SK-N-SH (cell line): ENCODE data around the gene MPPE1. TPM values are rescaled to one million over a fixed set of nuclear protein-coding genes. Genes with fewer than 3 reads are reported as not detected.

Experiments
- CTCF ChIA-PET: fragments of 300-600, 350-600 bp; formaldehyde crosslinking; extraction: SDS; loops from one replicate; lab custom pipeline; 2021; lab: Yijun Ruan, JAX
- POLR2A ChIA-PET: fragments of 350-600 bp; sonication (Branson Sonifier 250); formaldehyde crosslinking; extraction: SDS; loops from one replicate; lab custom pipeline; 2020; ENCODE audit warnings: antibody characterized with exemption, inconsistent platforms; lab: Yijun Ruan, JAX
- DNase-seq: peaks from one replicate; pipeline ENCODE4 v3.0.0; 2012
- H2AFZ ChIP-seq: fragments of 200-600 bp; sonication (generic); 2 replicates; pipeline ENCODE4 v1.8.1; 2016; ENCODE audit warnings: antibody characterized with exemption, mild to moderate bottlenecking, low read depth
- H3F3A ChIP-seq: fragments of 200-600 bp; sonication (generic); replicated peaks from 2 replicates; pipeline ENCODE3; 2016; ENCODE audit warnings: antibody characterized with exemption, mild to moderate bottlenecking; ENCODE audit not compliant: insufficient read depth
- H3K27ac ChIP-seq, 2 experiments: fragments of 200-500 bp in 1 of 2; fragments of 200-600 bp in 1 of 2; sonication (Bioruptor generic) in 1 of 2; sonication (generic), shearing (Covaris generic) in 1 of 2; 2 replicates each; pipeline versions ENCODE4 v1.5.1 to v1.6.1; 2014 to 2016; ENCODE audit warnings: low read depth in 2 of 2, inconsistent platforms in 1 of 2, low read length in 1 of 2, mild to moderate bottlenecking in 1 of 2, mixed read lengths in 1 of 2
- H3K27me3 ChIP-seq: fragments of 200-600 bp; sonication (generic), shearing (Covaris generic); 2 replicates; pipeline ENCODE4 v1.6.1; 2016; ENCODE audit warnings: mixed run types; ENCODE audit not compliant: insufficient read depth
- H3K36me3 ChIP-seq, 2 experiments: fragments of 200-500 bp in 1 of 2; fragments of 200-600 bp in 1 of 2; sonication (Bioruptor generic) in 1 of 2; sonication (generic) in 1 of 2; replicated peaks in 1 of 2; 2 replicates each; pipeline versions ENCODE3 to v1.5.1; 2014 to 2016; ENCODE audit warnings: low read length in 1 of 2, mild to moderate bottlenecking in 1 of 2; ENCODE audit not compliant: insufficient read depth in 2 of 2, control insufficient read depth in 1 of 2
- H3K4me1 ChIP-seq, 2 experiments: fragments of 200-500 bp in 1 of 2; fragments of 200-600 bp in 1 of 2; sonication (Bioruptor generic) in 1 of 2; sonication (generic), shearing (Covaris generic) in 1 of 2; 2 replicates each; pipeline versions ENCODE4 v1.5.1 to v1.6.1; 2014 to 2016; ENCODE audit warnings: low read depth in 1 of 2, low read length in 1 of 2, mixed run types in 1 of 2; ENCODE audit not compliant: insufficient read depth in 2 of 2, control insufficient read depth in 1 of 2
- H3K4me2 ChIP-seq: fragments of 200-600 bp; sonication (generic), shearing (Covaris generic); 2 replicates; pipeline ENCODE4 v1.6.1; 2017; ENCODE audit warnings: mixed run types
- H3K4me3 ChIP-seq, 2 experiments: fragments of 200-500 bp in 1 of 2; fragments of 200-600 bp in 1 of 2; sonication (Bioruptor generic) in 1 of 2; sonication (generic), shearing (Covaris generic) in 1 of 2; 2 replicates each; pipeline versions ENCODE4 v1.5.1 to v1.8.1; 2014 to 2016; ENCODE audit warnings: low read depth in 2 of 2, inconsistent platforms in 1 of 2, low read length in 1 of 2, mild to moderate bottlenecking in 1 of 2, mixed read lengths in 1 of 2, moderate library complexity in 1 of 2
- H3K79me2 ChIP-seq: fragments of 200-600 bp; sonication (generic); 2 replicates; pipeline ENCODE4 v1.8.1; 2017; ENCODE audit warnings: mild to moderate bottlenecking; ENCODE audit not compliant: insufficient read depth
- H3K9ac ChIP-seq: fragments of 200-600 bp; sonication (generic); 2 replicates; pipeline ENCODE4 v1.6.1; 2017; ENCODE audit warnings: mixed run types
- H3K9me2 ChIP-seq: fragments of 200-600 bp; sonication (generic); 2 replicates; pipeline ENCODE4 v1.6.1; 2017; ENCODE audit warnings: mixed run types
- H3K9me3 ChIP-seq: fragments of 200-600 bp; sonication (generic); 2 replicates; pipeline ENCODE4 v1.6.1; 2017; ENCODE audit warnings: mixed run types, mild to moderate bottlenecking, moderate library complexity
- H4K20me1 ChIP-seq: fragments of 200-600 bp; sonication (generic); 2 replicates; pipeline ENCODE4 v1.6.1; 2017; ENCODE audit warnings: mild to moderate bottlenecking, mixed run types; ENCODE audit not compliant: insufficient read depth
- CHD2 ChIP-seq: fragments of 150-350 bp; IDR thresholded peaks from 2 replicates; pipeline ENCODE4 v1.6.1; 2018; ENCODE audit warnings: low read length; ENCODE audit not compliant: partially characterized antibody
- EZH2phosphoT487 ChIP-seq: fragments of 200-600 bp; sonication (generic); IDR thresholded peaks from 2 replicates; pipeline ENCODE4 v1.6.1; 2017; ENCODE audit warnings: low read depth, mixed run types, mild to moderate bottlenecking, antibody characterized with exemption, moderate library complexity, borderline replicate concordance
- FOXJ3 ChIP-seq: sonication (generic); formaldehyde crosslinking; IDR thresholded peaks from 2 replicates; pipeline ENCODE4 v1.5.1; 2020; ENCODE audit warnings: mild to moderate bottlenecking, missing genetic modification reagents
- GABPA ChIP-seq: IDR thresholded peaks from 2 replicates; pipeline ENCODE4 v1.4.0; 2012; ENCODE audit warnings: low read depth, mild to moderate bottlenecking
- GATA2 ChIP-seq: sonication (generic); formaldehyde crosslinking; IDR thresholded peaks from 2 replicates; pipeline ENCODE4 v1.5.0; 2020; ENCODE audit warnings: mild to moderate bottlenecking, missing genetic modification reagents
- MAX ChIP-seq: IDR thresholded peaks from 2 replicates; pipeline ENCODE4 v1.4.0; 2012; ENCODE audit warnings: low read depth
- MEF2A ChIP-seq: IDR thresholded peaks from 2 replicates; pipeline ENCODE4 v1.4.0; 2012; ENCODE audit warnings: low read depth, borderline replicate concordance
- MXI1 ChIP-seq: IDR thresholded peaks from 2 replicates; pipeline ENCODE4 v1.6.1; 2012; ENCODE audit warnings: mild to moderate bottlenecking, low read depth, low read length, improper control_type of control experiment
- NFIC ChIP-seq: IDR thresholded peaks from 2 replicates; pipeline ENCODE4 v1.4.0; 2012; ENCODE audit warnings: borderline replicate concordance
- NRF1 ChIP-seq: IDR thresholded peaks from 2 replicates; pipeline ENCODE4 v1.6.1; 2012; ENCODE audit warnings: low read depth, mild to moderate bottlenecking, low read length
- POLR2AphosphoS5 ChIP-seq: IDR thresholded peaks from 2 replicates; pipeline ENCODE4 v1.6.1; 2012; ENCODE audit warnings: low read depth, low read length
- RAD21 ChIP-seq: IDR thresholded peaks from 2 replicates; pipeline ENCODE4 v1.6.1; 2012; ENCODE audit warnings: mild to moderate bottlenecking, low read length
- RFX5 ChIP-seq: IDR thresholded peaks from 2 replicates; pipeline ENCODE4 v1.6.1; 2012; ENCODE audit warnings: mild to moderate bottlenecking, improper control_type of control experiment, low read length
- RXRA ChIP-seq: IDR thresholded peaks from 2 replicates; pipeline ENCODE4 v1.4.0; 2012; ENCODE audit warnings: low read depth, mild to moderate bottlenecking, borderline replicate concordance
- TCF12 ChIP-seq: IDR thresholded peaks from 2 replicates; pipeline ENCODE4 v1.4.0; 2012
- USF1 ChIP-seq: IDR thresholded peaks from 2 replicates; pipeline ENCODE4 v1.4.0; 2012; ENCODE audit warnings: low read depth, borderline replicate concordance
- USF2 ChIP-seq: fragments of 150-350 bp; IDR thresholded peaks from 2 replicates; pipeline ENCODE4 v1.6.1; 2017; ENCODE audit warnings: antibody characterized with exemption, low read length, low read depth, borderline replicate concordance
- WGBS: methylation state at CpG from one replicate; pipeline ENCODE4 v1.1.6; 2017; ENCODE audit warnings: low lambda C conversion rate; 5-methylcytosine and 5-hydroxymethylcytosine counted together
- polyA plus RNA-seq, 3 experiments: library from polyadenylated mRNA; depleted of rRNA; stranded (reverse); fragments of >200 nt; gene quantifications; 2 replicates each; pipeline ENCODE4 v1.2.3, GENCODE V29; 2012

Gene MPPE1
- polyA plus RNA-seq, 1 of the 3 experiments (the other 2 are of a cell fraction), result 13.2 TPM

GRCh38 chr18:11947214-11948191 lies 39.4 kb upstream of the MPPE1 start:
- no peaks in the 10 kb centered on the region for H3F3A ChIP-seq
- TF ChIP-seq GATA2 (no peak), TCF12 (no peak), POLR2AphosphoS5 (no peak), RAD21 (no peak), USF1 (no peak), USF2 (no peak), NFIC (no peak), GABPA (no peak), MXI1 (no peak), NRF1 (no peak), MEF2A (no peak), RXRA (no peak), EZH2phosphoT487 (no peak), CHD2 (no peak), MAX (no peak), FOXJ3 (CRISPR knock-in tag) (no peak), RFX5 (no peak)
- TF ChIP-seq, all 33 proteins: peak for 0
- no peaks in the 10 kb centered on the region for H4K20me1 ChIP-seq
- H3K36me3 ChIP-seq, result no peaks in the 10 kb centered on the region
- CTCF ChIA-PET, result interaction anchor here (1.7 to 6.4 kb wide), 3 partner anchors 10 to 91 kb away, joined by 4 to 41 read pairs (median 28); no protein-coding TSS in a partner anchor
- H3K27me3 ChIP-seq, result no peaks in the 10 kb centered on the region; the same call in 1 of the 2 replicates
- no peak overlapping the region for H3K9ac ChIP-seq
- H3K9me2 ChIP-seq, result no peaks in the 10 kb centered on the region
- no peak overlapping the region for H3K4me2 ChIP-seq
- no peak for DNase-seq
- no peaks in the 10 kb centered on the region for H3K79me2 ChIP-seq
- POLR2A ChIA-PET, result no interaction called here
- no peak overlapping the region for H2AFZ ChIP-seq
- no peaks in the 10 kb centered on the region for H3K9me3 ChIP-seq
- H3K27ac ChIP-seq, result no peak overlapping the region
- H3K4me1 ChIP-seq, result no peaks in the 10 kb centered on the region
- WGBS, result 60% methylated on average over 29 of the region's 55 CpGs
- no peak overlapping the region for H3K4me3 ChIP-seq
